ENCODE results near the gene RALGDS. TPM values are rescaled to one million over a fixed set of nuclear protein-coding genes. Genes with fewer than 3 reads are reported as not detected.

Gene RALGDS
- total RNA-seq, 1 experiment from 2014 or later: 36.1 TPM

DNA sequence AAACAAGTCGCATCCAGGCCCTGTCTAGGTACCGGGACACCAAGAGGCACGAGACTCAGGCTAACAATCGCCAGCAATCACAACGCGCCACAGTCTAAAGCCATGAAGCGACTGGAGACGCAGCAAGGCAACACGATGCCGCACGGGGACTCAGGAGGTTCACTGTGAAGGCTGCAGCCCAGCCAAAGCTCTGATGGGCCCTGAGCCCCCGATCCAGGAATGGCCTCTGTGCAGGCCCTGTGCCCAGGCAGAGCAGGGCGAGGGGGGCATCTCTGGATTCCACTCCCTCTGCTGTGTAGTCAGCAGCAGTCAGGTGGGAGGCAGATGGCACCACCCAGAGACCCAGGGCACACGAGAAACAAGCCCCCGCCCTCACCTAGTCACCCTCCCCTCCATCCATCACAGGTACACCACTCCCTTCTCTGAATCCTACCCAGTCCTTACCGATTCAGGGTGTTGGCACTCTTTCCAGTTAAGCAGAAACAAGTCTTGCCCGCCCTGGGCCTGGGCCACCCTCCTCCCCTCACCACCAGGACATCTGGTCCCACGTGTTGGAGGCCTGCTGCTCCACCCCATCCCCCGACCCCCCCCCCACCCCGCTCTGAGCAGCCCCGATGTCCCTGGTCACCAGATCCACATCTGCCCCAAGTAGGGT is 1.1 kb downstream of the RALGDS start (continued):
- no peak for TF ChIP-seq EGR1 (IDR thresholded peaks at IDR 0.05; ENCODE audit: low read depth)

DNA sequence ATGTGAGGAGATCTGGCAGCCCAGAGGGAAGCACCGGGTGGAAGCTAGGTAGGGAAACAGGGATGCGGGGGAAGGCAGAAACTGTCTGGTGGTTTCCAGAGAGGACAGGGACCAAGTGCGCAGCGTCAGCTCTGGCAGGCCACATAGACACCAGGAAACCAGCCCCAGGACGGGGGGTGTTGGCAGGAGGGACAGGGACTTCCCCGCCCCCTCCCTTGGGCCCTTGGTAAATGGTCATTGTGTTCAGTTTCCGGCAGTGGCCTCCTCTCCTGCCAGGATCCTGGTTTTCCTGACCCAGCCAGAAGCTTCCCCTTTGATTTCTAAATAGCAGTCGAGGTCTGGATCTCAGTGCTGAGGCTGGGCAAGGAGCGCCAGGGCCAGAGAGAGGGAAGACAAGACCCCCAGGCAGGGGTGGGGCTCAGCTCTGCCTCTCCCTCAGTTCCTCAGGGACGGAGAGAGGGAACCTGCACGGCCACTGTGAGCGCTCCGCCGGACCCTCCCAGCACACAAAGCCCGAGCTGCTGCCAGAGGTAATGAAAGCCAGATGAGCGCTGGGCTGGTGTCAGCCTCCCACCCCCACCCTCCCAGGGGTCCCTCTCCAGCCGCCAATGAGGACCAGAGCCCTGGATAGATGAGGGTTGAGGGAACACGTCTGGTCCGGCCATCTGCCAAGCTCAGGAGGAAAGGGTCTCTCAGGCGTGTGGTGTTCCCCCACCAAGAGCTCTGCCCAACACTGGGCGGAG is 1.8 kb downstream of the RALGDS start:
- POLR2A ChIA-PET: no interaction called here
- Histone ChIP-seq H3K9me3 (ENCODE audit: control insufficient read depth in 1 of 2, insufficient read depth in 1 of 2, low read depth in 1 of 2, low read length in 2 of 2) (no peaks in the 10 kb centered on the region), H4K20me1 (ENCODE audit: insufficient read depth) (no peaks in the 10 kb centered on the region), H3K36me3 (ENCODE audit: control insufficient read depth in 1 of 2, insufficient read depth in 2 of 2, low read length in 2 of 2) (no peaks in the 10 kb centered on the region), H2AFZ (ENCODE audit: low read depth, low read length, poor library complexity, severe bottlenecking) (no peak overlapping the region), H3K27me3 (ENCODE audit: insufficient read depth, low read length) (no peaks in the 10 kb centered on the region), H3K9ac (ENCODE audit: low read length) (0 out of 2 replicates have a peak overlapping the region, but pooled peaks have one; percentile 85), H3K4me2 (ENCODE audit: low read length) (peak overlapping the region; percentile 97), H3K9me2 (ENCODE audit: insufficient read depth) (no peaks in the 10 kb centered on the region), H3K4me3 (replicated peaks in 1 of 2; ENCODE audit: low read depth in 1 of 2, low read length in 2 of 2) (no peak overlapping the region), H3K4me1 (ENCODE audit: control insufficient read depth in 1 of 2, insufficient read depth in 2 of 2, low read length in 2 of 2) (peaks cover 8 to 45% of the 10 kb centered on the region in 2 experiments), H3K79me2 (ENCODE audit: insufficient read depth, low read length) (peaks cover 38% of the 10 kb centered on the region), H3K27ac (ENCODE audit: low read depth, low read length) (no peak overlapping the region)
- BruUV-seq (replicated peaks): no TSS peak
- ATAC-seq (no peak), DNase-seq (ENCODE audit: low read depth, low spot score) (no peak)
- intact Hi-C loops (cut with micrococcal nuclease): no loop called here
- RAD21 ChIA-PET (ENCODE audit: low non-redundant PET in 1 of 2, low total read pairs in 2 of 2, uncharacterized antibody in 2 of 2, unreplicated experiment in 2 of 2): interaction anchor here in 1 of 2 experiments (1.2 kb wide), 1 partner anchor 29 kb away, joined by 3 read pairs; no protein-coding TSS in a partner anchor
- TF ChIP-seq, protein P1, sequence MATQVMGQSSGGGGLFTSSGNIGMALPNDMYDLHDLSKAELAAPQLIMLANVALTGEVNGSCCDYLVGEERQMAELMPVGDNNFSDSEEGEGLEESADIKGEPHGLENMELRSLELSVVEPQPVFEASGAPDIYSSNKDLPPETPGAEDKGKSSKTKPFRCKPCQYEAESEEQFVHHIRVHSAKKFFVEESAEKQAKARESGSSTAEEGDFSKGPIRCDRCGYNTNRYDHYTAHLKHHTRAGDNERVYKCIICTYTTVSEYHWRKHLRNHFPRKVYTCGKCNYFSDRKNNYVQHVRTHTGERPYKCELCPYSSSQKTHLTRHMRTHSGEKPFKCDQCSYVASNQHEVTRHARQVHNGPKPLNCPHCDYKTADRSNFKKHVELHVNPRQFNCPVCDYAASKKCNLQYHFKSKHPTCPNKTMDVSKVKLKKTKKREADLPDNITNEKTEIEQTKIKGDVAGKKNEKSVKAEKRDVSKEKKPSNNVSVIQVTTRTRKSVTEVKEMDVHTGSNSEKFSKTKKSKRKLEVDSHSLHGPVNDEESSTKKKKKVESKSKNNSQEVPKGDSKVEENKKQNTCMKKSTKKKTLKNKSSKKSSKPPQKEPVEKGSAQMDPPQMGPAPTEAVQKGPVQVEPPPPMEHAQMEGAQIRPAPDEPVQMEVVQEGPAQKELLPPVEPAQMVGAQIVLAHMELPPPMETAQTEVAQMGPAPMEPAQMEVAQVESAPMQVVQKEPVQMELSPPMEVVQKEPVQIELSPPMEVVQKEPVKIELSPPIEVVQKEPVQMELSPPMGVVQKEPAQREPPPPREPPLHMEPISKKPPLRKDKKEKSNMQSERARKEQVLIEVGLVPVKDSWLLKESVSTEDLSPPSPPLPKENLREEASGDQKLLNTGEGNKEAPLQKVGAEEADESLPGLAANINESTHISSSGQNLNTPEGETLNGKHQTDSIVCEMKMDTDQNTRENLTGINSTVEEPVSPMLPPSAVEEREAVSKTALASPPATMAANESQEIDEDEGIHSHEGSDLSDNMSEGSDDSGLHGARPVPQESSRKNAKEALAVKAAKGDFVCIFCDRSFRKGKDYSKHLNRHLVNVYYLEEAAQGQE (IDR thresholded peaks at IDR 0.05; ENCODE audit: low read depth): no peak
- no peak for TF ChIP-seq SIN3A (IDR thresholded peaks at IDR 0.05; ENCODE audit: low read depth)
- no peak for TF ChIP-seq JUND (IDR thresholded peaks at IDR 0.05)
- TF ChIP-seq EZH2phosphoT487 (IDR thresholded peaks at IDR 0.05; ENCODE audit: borderline replicate concordance): no peak
- TF ChIP-seq ZFX (IDR thresholded peaks at IDR 0.05): no peak
- no peak for TF ChIP-seq POLR2A (IDR thresholded peaks at IDR 0.05; ENCODE audit: borderline replicate concordance, extremely low read depth, insufficient read depth, insufficient read length)
- no peak for TF ChIP-seq POLR2AphosphoS5 (IDR thresholded peaks at IDR 0.05; ENCODE audit: low read depth, low read length)
- no peak for TF ChIP-seq MAX (IDR thresholded peaks at IDR 0.05)
- TF ChIP-seq RAD21 (IDR thresholded peaks at IDR 0.05; ENCODE audit: low read depth): no peak
- no peak for TF ChIP-seq SRF (IDR thresholded peaks at IDR 0.05; ENCODE audit: low read depth)
- no peak for TF ChIP-seq ELF1 (IDR thresholded peaks at IDR 0.05; ENCODE audit: borderline replicate concordance, low read depth)
- TF ChIP-seq, protein P2, sequence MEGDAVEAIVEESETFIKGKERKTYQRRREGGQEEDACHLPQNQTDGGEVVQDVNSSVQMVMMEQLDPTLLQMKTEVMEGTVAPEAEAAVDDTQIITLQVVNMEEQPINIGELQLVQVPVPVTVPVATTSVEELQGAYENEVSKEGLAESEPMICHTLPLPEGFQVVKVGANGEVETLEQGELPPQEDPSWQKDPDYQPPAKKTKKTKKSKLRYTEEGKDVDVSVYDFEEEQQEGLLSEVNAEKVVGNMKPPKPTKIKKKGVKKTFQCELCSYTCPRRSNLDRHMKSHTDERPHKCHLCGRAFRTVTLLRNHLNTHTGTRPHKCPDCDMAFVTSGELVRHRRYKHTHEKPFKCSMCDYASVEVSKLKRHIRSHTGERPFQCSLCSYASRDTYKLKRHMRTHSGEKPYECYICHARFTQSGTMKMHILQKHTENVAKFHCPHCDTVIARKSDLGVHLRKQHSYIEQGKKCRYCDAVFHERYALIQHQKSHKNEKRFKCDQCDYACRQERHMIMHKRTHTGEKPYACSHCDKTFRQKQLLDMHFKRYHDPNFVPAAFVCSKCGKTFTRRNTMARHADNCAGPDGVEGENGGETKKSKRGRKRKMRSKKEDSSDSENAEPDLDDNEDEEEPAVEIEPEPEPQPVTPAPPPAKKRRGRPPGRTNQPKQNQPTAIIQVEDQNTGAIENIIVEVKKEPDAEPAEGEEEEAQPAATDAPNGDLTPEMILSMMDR (IDR thresholded peaks at IDR 0.05 in 2 of 3, conservative IDR thresholded peaks at IDR 0.05 in 1 of 3; ENCODE audit: borderline replicate concordance in 1 of 3, insufficient read depth in 1 of 3, low read depth in 2 of 3, low read length in 2 of 3): no peak
- CTCF ChIA-PET: interaction anchor here (0.7 to 1.5 kb wide), 2 partner anchors 25 to 97 kb away, joined by 3 read pairs; no protein-coding TSS in a partner anchor
